Osteocyte (in vitro differentiated cells): ENCODE data around the gene PTOV1. TPM values are rescaled to one million over a fixed set of nuclear protein-coding genes. Genes with fewer than 3 reads are reported as not detected.

ENCODE experiments used
- DNase-seq: peaks from one replicate; pipeline ENCODE4 v3.0.0; 2021; ENCODE audit warnings: mixed read lengths; ENCODE audit not compliant: unreplicated experiment; ENCODE audit errors: extremely low spot score
- H3K27ac Mint-ChIP-seq: one replicate; pipeline ENCODE4 v1.8.0; 2021; ENCODE audit warnings: mild to moderate bottlenecking, mixed read lengths; ENCODE audit not compliant: unreplicated experiment
- H3K27me3 Mint-ChIP-seq: one replicate; pipeline ENCODE4 v1.8.0; 2021; ENCODE audit warnings: mixed read lengths; ENCODE audit not compliant: unreplicated experiment
- H3K36me3 Mint-ChIP-seq: one replicate; pipeline ENCODE4 v1.8.0; 2021; ENCODE audit warnings: mixed read lengths; ENCODE audit not compliant: unreplicated experiment
- H3K4me1 Mint-ChIP-seq: one replicate; pipeline ENCODE4 v1.8.0; 2021; ENCODE audit warnings: mixed read lengths; ENCODE audit not compliant: unreplicated experiment
- H3K4me3 Mint-ChIP-seq: one replicate; pipeline ENCODE4 v1.8.0; 2021; ENCODE audit warnings: mild to moderate bottlenecking, moderate library complexity, mixed read lengths; ENCODE audit not compliant: unreplicated experiment
- H3K9me3 Mint-ChIP-seq: one replicate; pipeline ENCODE4 v1.8.0; 2021; ENCODE audit warnings: mixed read lengths; ENCODE audit not compliant: unreplicated experiment
- total RNA-seq: library from RNA; stranded (reverse); gene quantifications from 2 replicates; pipeline ENCODE4 v1.2.1, GENCODE V29; 2021
- TF ChIP-seq, protein P1 (sequence below): fragments of 200-600 bp; sonication (generic); IDR thresholded peaks from 2 replicates; pipeline ENCODE4 v1.5.0; 2021; ENCODE audit warnings: antibody characterized with exemption, mild to moderate bottlenecking, moderate library complexity

Gene PTOV1
- total RNA-seq, 1 donor from 2014 or later: 295 TPM

DNA sequence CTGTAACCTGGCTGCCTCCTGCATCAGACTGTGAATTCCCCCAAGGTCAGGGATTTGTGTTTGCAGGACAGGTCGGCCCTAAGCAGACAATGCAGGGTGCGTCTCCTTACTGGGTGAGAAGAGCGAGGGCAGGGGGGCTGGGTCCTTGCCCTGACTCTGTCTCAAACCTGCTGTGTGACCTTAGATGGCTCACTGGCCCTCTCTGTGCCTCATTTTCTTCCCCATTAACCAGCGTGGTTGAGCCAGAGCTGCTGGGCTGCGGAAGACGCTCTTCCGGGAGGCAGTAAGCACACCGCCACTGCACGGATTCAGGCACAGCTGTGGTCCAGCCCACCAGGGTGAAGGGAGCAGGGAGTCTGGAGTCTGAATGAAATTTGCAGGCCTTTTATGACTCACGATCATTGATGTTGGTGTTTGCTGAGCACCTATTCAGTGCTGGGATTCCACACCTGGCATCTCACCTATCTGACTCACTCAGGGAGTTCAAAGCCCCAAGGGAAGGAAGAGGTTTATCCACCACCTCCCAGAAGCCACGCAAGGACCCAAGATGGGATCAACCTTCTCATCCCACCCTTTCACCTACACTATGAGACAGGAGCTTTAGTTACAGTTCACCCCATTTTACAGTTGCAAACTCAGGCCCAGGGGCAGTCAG, 23.7 kb downstream of the PTOV1 start:
- Mint-ChIP-seq H3K9me3 (no peaks in the 10 kb centered on the region), H3K4me1 (peaks cover 29% of the 10 kb centered on the region), H3K27ac (peak overlapping the region; percentile 64), H3K4me3 (peak overlapping the region; percentile 44), H3K27me3 (no peaks in the 10 kb centered on the region), H3K36me3 (peaks cover 12% of the 10 kb centered on the region)
- TF ChIP-seq, protein P1, sequence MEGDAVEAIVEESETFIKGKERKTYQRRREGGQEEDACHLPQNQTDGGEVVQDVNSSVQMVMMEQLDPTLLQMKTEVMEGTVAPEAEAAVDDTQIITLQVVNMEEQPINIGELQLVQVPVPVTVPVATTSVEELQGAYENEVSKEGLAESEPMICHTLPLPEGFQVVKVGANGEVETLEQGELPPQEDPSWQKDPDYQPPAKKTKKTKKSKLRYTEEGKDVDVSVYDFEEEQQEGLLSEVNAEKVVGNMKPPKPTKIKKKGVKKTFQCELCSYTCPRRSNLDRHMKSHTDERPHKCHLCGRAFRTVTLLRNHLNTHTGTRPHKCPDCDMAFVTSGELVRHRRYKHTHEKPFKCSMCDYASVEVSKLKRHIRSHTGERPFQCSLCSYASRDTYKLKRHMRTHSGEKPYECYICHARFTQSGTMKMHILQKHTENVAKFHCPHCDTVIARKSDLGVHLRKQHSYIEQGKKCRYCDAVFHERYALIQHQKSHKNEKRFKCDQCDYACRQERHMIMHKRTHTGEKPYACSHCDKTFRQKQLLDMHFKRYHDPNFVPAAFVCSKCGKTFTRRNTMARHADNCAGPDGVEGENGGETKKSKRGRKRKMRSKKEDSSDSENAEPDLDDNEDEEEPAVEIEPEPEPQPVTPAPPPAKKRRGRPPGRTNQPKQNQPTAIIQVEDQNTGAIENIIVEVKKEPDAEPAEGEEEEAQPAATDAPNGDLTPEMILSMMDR: no peak
- no peak for DNase-seq

DNA sequence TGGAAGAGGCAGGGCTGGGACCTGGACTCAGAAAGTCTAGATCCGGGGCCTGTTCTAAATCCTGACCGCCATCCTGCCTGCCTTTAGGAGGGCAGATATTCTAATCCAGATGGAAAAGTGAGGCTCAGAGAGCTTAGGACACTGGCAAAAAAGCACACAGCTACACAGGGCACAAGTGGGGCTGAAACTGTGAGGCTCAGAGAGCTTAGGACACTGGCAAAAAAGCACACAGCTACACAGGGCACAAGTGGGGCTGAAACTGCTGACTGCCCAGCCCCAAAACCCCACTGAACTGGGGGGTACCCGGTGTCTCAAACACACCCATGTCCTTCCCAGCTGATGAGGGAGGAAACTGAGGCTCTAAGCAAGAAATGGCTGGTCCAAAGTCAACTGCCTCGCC, 24.2 kb downstream of the PTOV1 start:
- Mint-ChIP-seq H3K27ac (no peak overlapping the region), H3K36me3 (peaks cover 14% of the 10 kb centered on the region), H3K9me3 (no peaks in the 10 kb centered on the region), H3K27me3 (no peaks in the 10 kb centered on the region), H3K4me3 (no peak overlapping the region), H3K4me1 (peaks cover 27% of the 10 kb centered on the region)
- TF ChIP-seq, protein P1: no peak
- DNase-seq: no peak

DNA sequence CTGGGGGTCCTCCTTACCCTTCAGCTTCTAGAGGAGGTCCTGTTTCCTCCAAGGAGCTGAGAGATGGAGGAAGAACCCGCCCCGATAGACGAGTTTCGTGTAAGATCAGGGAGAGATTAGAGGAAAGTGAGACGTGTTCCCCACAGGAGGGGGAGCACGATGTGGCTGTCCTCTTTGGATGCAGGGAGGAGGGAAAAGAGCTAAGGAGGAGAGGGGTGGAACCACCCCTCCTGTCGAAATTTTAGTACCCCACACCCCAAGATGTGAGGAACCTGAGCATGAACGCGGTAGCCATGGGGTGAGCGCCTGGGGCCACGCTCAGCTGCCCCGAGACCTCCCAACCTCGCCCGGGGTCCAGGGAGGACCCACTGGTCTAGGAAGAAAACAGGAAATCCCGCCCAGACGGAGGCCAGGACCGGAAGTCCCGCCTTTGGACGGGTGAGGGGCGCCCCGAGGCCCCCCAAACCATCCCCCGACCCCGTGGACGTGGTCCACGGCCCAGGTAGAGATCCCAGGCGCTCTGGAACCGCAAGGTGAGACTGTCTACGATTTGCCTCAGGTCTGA, 25.0 kb downstream of the PTOV1 start:
- Mint-ChIP-seq H3K36me3 (peaks cover 20% of the 10 kb centered on the region), H3K4me3 (no peak overlapping the region), H3K4me1 (peaks cover 23% of the 10 kb centered on the region), H3K27ac (no peak overlapping the region), H3K9me3 (no peaks in the 10 kb centered on the region), H3K27me3 (no peaks in the 10 kb centered on the region)
- TF ChIP-seq, protein P1: no peak
- no peak for DNase-seq

DNA sequence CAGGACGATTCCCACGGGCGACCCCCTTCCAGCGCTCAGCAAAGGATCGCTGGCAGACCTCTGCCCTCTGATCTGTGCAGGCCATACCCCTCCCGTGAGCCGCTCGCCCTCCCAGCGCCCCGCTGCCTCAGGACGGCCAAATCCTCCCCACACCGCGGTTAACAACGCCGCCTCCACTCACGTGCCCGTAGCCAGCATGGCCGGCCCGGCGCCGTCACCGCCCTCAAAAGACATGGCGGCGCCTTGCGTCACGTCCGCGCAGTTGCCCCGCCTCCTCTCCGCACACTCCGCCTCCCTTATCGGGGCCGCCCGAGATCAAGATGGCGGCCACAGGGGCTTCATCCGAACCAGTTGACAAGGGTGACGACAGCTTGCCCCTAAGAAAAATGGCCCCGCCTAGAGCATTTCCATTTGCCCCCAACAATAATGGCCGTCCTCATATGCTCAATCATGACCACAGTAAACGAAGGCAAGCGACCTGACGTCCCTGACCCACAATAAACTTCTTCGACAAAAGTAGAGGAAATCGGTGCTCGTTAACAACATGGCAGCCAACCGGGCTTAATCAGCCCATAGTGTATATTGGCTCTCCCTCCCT, 25.6 kb downstream of the PTOV1 start:
- DNase-seq: peak; percentile 99
- H3K4me1 Mint-ChIP-seq: peaks cover 23% of the 10 kb centered on the region
- H3K27me3 Mint-ChIP-seq: no peaks in the 10 kb centered on the region
- peaks cover 24% of the 10 kb centered on the region for H3K36me3 Mint-ChIP-seq
- H3K4me3 Mint-ChIP-seq: no peak overlapping the region
- TF ChIP-seq, protein P1: no peak
- H3K27ac Mint-ChIP-seq: no peak overlapping the region
- H3K9me3 Mint-ChIP-seq: no peaks in the 10 kb centered on the region
